ENCODE results near the gene COL18A1.

GRCh38 chr21:45465105-45465504, 60.1 kb downstream of the COL18A1 start:
- TF ChIP-seq CTCF (optimal IDR thresholded peaks at IDR 0.05 in 1 of 3, IDR thresholded peaks at IDR 0.05 in 1 of 3, conservative IDR thresholded peaks at IDR 0.05 in 1 of 3; ENCODE audit: extremely low read depth in 1 of 3, insufficient read depth in 2 of 3, low read length in 3 of 3) = no peak
- TF ChIP-seq EZH2 (IDR thresholded peaks at IDR 0.05; ENCODE audit: low read length) = no peak

Measured in keratinocyte (primary cell).